ENCODE data around the gene MBNL1. TPM values are rescaled to one million over a fixed set of nuclear protein-coding genes. Genes with fewer than 3 reads are reported as not detected.

Gene MBNL1
- total RNA-seq, 1 donor from 2014 or later, result 79.5 TPM

- FAIRE-seq (peak; percentile 96), DNase-seq (ENCODE audit: low read depth) (peak; percentile 100)
- Histone ChIP-seq H3K4me3 (ENCODE audit: low read depth, low read length) (no peak overlapping the region), H3K27me3 (ENCODE audit: control insufficient read depth, insufficient read depth, low read length) (no peaks in the 10 kb centered on the region), H3K36me3 (ENCODE audit: control insufficient read depth, insufficient read depth, low read length) (no peaks in the 10 kb centered on the region)
- TF ChIP-seq CTCF (IDR thresholded peaks at IDR 0.05; ENCODE audit: insufficient read depth, low read length, severe bottlenecking), result no peak
These were observed 10.0 kb upstream of the MBNL1 start for GRCh38 chr3:152258448-152259393.

- Histone ChIP-seq H3K27me3 (ENCODE audit: control insufficient read depth, insufficient read depth, low read length) (no peaks in the 10 kb centered on the region), H3K4me3 (ENCODE audit: low read depth, low read length) (no peak overlapping the region), H3K36me3 (ENCODE audit: control insufficient read depth, insufficient read depth, low read length) (no peaks in the 10 kb centered on the region)
- DNase-seq (ENCODE audit: low read depth), result no peak
- no peak for FAIRE-seq
- TF ChIP-seq CTCF (IDR thresholded peaks at IDR 0.05; ENCODE audit: insufficient read depth, low read length, severe bottlenecking), result no peak
These were observed 9.3 kb upstream of the MBNL1 start for GRCh38 chr3:152259468-152259867.

GRCh38 chr3:152260026-152260425, 8.7 kb upstream of the MBNL1 start:
- no peak overlapping the region for H3K4me3 ChIP-seq (ENCODE audit: low read depth, low read length)
- DNase-seq (ENCODE audit: low read depth) (no peak), FAIRE-seq (no peak)
- H3K36me3 ChIP-seq (ENCODE audit: control insufficient read depth, insufficient read depth, low read length), result no peaks in the 10 kb centered on the region
- H3K27me3 ChIP-seq (ENCODE audit: control insufficient read depth, insufficient read depth, low read length), result no peaks in the 10 kb centered on the region
- no peak for TF ChIP-seq CTCF (IDR thresholded peaks at IDR 0.05; ENCODE audit: insufficient read depth, low read length, severe bottlenecking)

GRCh38 chr3:152260529-152260928, 8.2 kb upstream of the MBNL1 start:
- no peak for FAIRE-seq
- no peak for TF ChIP-seq CTCF (IDR thresholded peaks at IDR 0.05; ENCODE audit: insufficient read depth, low read length, severe bottlenecking)

GRCh38 chr3:152261329-152261728, 7.4 kb upstream of the MBNL1 start:
- DNase-seq (ENCODE audit: low read depth) (no peak), FAIRE-seq (no peak)
- TF ChIP-seq CTCF (IDR thresholded peaks at IDR 0.05; ENCODE audit: insufficient read depth, low read length, severe bottlenecking), result no peak
- H3K36me3 ChIP-seq (ENCODE audit: control insufficient read depth, insufficient read depth, low read length), result no peaks in the 10 kb centered on the region
- H3K27me3 ChIP-seq (ENCODE audit: control insufficient read depth, insufficient read depth, low read length), result no peaks in the 10 kb centered on the region
- no peak overlapping the region for H3K4me3 ChIP-seq (ENCODE audit: low read depth, low read length)

More at GRCh38 chr3:152260529-152260928, 8.2 kb upstream of the MBNL1 start:
- no peaks in the 10 kb centered on the region for H3K36me3 ChIP-seq (ENCODE audit: control insufficient read depth, insufficient read depth, low read length)
- H3K4me3 ChIP-seq (ENCODE audit: low read depth, low read length), result no peak overlapping the region
- no peaks in the 10 kb centered on the region for H3K27me3 ChIP-seq (ENCODE audit: control insufficient read depth, insufficient read depth, low read length)
- no peak for DNase-seq (ENCODE audit: low read depth)
